GM18909 (cell line): ENCODE measurements around the gene CNGA3.
A peak's percentile ranks its signal among the peaks of the same experiment; 100 is the strongest.

Experiments used
- ATAC-seq: cut with Tn5 transposase; IDR thresholded peaks from one replicate; pipeline ENCODE4 v1.9.1; 2021; ENCODE audit warnings: mild to moderate bottlenecking; ENCODE audit not compliant: unreplicated experiment, poor library complexity

Gene CNGA3

GRCh38 chr2:98374958-98375570 is 28.8 kb downstream of the CNGA3 start:
- no peak for ATAC-seq

DNA sequence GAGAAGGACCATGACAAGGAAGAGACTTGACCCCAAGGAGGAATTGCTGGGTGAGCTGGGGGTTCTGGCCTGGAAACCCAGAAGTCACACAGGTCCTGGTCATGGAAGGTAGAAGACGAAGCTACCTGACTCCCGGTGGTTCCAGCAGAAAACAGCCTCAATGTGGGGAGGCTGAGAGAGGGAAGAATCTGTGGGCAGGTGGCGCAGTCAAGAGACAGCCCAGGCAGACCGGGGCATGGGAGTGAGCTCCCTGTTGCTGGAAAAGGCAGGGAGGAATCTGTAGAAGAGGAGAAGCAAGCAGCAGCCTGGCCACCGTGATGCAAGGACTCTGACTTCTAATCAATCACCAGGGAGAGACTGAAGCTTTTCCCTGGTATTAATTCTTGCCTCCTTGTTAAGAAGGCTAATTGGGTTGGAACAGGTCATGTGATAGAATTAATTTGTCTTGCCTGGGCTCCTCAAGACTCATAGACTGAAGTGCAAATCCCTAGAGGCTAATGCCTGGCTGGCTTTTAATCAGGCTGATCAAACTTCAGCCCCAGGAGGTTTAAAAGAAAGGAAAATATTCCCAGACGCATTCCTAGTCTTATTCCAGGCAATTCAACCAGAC is 30.1 kb downstream of the CNGA3 start:
- no peak for ATAC-seq

DNA sequence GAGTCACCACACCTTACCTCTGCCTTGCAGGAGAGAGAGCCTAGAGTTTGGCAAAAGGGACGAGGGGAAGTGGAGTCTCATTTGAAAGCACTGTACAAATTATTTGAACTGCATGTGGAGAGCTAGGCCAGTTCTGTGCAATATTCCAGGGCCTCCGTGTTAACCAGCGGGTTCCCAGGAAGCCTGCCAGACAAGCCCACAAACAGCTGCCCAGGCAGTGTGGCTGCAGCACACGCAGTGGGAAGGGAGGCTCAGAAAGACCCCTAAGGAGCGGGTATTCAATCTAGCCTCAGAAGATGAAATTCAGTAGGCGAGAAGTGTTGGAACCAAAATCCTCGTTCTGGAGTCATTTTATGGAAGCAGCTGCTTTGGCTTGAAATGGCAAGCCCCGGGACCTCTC is 30.7 kb downstream of the CNGA3 start:
- ATAC-seq: no peak

- no peak for ATAC-seq
These were observed 31.3 kb downstream of the CNGA3 start for GRCh38 chr2:98377544-98377943.

GRCh38 chr2:98378196-98378595 is 31.9 kb downstream of the CNGA3 start:
- no peak for ATAC-seq

GRCh38 chr2:98378901-98379300 is 32.6 kb downstream of the CNGA3 start:
- no peak for ATAC-seq

DNA sequence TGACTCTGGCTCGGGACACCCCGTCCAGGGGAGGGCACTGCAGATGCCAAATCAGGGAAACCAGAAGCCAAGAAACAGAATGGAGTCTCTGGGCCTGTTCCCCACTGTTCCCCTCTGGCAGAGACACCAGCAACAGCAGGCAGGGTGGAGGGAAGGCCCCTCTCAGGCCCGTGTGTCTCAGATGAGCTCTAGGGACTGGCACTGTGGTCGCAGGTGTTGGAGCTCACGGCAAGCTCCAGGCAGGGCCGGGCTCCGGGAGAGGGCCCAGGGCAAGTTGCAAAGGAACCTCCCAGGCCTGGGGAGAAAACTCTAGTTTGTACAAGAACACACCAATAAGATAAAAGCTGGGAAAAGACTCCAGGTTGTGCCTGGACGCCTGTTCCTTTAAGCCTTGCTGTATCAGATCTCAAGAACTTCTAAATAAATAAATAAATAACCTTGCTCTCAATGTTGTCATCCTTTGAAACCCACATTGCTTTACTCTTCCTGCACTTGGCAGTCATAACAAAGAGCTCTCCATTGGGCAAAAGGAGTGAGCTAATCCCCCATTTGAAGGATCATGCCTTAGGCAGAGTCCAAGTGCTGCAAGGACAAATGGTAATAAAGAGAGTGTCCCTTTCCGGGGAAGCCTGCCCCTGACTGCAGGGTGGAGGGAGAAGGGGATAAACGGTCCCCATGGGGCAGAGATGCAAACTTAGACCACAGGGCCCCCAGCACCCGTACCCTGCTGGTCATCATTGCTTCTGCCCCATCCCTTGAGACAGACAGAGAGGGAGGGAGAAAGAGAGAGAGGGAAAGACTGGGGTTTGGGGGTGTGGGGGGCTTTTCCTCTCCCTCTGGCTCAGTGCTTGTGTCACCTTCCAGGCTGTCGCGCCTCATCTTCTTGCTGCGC is 33.3 kb downstream of the CNGA3 start:
- no peak for ATAC-seq

DNA sequence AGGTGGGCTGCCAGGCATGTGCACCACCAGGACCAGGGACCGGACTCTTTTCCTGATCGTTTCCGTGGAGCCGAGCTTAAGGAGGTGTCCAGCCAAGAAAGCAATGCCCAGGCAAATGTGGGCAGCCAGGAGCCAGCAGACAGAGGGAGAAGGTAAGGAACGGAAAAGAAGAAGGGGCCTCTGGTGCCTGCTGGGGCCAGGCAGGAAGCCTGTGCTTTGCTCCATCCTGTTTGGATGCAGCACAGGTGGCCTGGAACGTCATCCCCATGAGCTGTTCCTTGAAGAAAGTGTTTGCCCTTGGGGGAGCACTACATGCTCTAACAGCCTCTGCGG is 33.9 kb downstream of the CNGA3 start:
- ATAC-seq: no peak

- ATAC-seq: no peak
These were observed 35.2 kb downstream of the CNGA3 start for GRCh38 chr2:98381494-98381893.

DNA sequence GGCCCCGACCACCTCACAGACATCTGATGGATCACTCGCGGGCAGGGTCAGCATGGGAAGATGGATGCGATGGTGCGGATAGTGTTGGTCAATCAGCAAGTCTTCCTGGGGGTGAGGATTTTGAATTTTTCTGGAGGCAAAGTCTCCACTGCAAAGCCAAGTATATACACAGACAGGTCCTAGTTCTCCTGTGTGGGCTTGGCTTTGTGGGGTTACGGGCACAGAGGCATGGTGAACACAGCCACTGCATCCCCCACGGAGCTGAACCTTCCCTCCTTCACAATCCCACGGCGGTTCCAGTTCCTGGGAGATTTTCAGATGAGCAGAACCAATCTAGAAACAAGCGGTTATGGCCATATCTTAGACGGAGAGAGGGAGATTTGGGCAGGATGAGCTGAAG is 35.8 kb downstream of the CNGA3 start:
- ATAC-seq: no peak

DNA sequence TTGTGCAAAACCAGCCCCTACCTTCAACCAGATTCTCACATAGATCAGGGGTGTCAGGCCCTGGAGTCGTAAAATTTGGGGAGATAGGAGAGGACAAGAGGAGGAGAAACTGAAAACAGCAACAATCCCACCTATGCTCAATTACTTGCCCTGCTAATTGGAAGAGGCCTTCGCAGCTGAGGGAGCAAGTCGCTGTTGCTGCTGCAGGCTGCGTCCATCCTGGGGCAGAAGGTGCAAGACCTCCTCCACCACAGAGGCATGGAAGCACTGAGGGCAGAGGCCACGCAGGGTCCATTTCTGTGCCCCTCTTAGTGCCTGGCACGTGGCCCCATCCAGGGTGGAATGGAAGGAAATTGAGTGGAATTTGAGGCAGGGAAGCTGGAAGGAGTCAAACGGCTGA is 36.5 kb downstream of the CNGA3 start:
- no peak for ATAC-seq

- ATAC-seq: no peak
These were observed 36.9 kb downstream of the CNGA3 start for GRCh38 chr2:98383166-98383565.

DNA sequence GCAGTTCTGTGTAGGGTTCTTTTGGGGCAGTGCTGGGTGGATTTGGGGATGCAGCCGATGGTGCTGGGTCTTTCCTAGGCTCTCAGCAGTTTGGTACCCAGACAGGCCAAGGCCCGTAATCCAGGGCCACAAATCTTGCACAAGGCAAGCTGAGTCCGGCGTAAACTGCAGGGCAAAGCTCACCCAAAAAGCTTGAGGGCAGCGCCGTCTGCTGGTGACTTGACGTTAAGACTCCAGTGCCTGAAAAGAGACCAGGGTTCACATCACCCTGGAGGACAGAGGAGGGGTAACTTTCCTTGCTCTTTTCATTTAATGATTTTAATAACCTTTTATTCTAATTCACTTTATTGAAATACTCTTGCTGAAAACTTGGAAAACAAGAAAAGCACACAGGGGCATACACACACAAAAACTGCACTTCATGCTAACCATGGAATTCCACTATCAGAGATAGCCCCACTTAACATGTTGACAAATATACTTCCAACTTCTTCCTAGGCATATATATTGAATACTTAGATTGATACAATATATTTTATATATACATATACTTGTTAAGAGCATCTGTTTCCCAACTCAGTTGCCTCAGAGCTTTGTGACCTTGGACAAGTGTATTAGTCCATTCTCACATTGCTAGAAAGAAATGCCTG is 38.9 kb downstream of the CNGA3 start:
- peak; percentile 63 for ATAC-seq

DNA sequence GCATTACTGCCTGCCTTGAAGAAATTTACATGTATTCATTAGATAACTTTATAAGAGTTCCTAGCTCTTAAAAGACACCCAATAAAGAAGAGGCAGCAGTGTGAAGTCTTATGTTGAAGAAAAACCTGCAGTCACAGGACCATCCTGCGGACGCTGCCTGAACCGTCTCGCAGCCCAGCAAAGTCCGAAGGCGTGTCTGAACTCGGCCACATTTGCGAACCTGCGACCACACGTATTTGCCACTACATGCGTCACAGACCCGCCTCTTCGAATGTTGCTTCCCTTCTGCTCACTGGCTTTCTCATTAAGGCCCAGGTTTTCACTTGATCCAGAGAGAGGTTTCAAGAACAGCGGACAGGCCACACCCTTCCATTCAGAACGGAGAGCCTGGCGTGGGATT is 41.2 kb downstream of the CNGA3 start:
- ATAC-seq: no peak

- ATAC-seq: no peak
These were observed 41.8 kb downstream of the CNGA3 start for GRCh38 chr2:98388081-98388480.

GRCh38 chr2:98388601-98389250 is 42.5 kb downstream of the CNGA3 start:
- no peak for ATAC-seq

DNA sequence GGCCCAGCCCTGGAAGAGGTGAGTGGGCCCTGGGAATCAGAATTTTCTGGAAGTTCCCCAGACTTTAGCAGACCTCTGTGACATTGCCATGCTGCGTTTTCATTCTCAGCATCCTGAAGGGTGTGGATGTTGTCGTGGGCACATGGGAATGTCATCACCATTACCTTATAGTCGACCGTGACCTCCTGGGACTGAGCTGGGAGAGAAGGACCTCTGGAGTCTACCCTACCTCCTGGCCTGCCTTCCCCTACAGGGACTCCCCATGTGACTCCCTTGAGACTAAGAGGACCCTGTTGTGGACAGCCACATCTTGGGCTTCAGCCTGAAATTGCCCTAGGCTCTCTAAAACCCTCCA is 43.0 kb downstream of the CNGA3 start:
- no peak for ATAC-seq

- ATAC-seq: no peak
These were observed 44.6 kb downstream of the CNGA3 start for GRCh38 chr2:98390571-98391476.

DNA sequence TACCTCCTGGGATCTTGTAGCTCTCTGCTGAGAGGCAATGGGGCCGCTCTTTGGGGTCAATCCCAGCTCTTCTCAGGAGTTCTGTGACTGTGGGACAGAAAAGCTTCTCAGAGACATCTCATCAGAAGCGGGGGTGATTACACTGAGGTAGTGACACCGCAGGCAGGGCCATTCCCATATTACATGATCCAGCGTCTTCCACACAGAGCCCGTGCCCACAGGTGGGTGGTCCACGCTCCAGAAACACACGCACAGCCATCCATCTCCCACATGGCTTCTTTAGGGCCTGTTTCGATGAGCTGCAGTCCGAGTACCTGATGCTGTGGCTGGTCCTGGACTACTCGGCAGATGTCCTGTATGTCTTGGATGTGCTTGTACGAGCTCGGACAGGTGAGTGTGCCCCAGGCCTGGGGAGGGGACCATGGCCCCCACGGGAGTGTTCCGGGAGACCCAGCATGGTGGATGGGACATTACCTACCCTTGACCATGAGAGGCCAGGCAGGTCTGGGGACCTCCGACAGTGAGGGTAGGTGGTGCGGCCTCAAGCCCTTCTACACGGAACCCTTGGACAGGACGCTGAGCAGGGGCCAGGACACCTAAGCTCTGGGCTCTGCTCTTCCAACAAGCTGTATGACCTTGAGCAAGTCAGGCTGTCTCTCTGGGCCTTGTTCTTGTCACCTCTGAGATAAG is 45.5 kb downstream of the CNGA3 start:
- ATAC-seq: no peak
